ENCODE data around the gene IFRD2. TPM values are rescaled to one million over a fixed set of nuclear protein-coding genes. Genes with fewer than 3 reads are reported as not detected.

The IFRD2 gene
- total and polyA plus RNA-seq, 2 of the 13 experiments (the other 11 are each of a cell fraction or from before 2014, with no cell fraction given) = 32.8 to 96.1 TPM

DNA sequence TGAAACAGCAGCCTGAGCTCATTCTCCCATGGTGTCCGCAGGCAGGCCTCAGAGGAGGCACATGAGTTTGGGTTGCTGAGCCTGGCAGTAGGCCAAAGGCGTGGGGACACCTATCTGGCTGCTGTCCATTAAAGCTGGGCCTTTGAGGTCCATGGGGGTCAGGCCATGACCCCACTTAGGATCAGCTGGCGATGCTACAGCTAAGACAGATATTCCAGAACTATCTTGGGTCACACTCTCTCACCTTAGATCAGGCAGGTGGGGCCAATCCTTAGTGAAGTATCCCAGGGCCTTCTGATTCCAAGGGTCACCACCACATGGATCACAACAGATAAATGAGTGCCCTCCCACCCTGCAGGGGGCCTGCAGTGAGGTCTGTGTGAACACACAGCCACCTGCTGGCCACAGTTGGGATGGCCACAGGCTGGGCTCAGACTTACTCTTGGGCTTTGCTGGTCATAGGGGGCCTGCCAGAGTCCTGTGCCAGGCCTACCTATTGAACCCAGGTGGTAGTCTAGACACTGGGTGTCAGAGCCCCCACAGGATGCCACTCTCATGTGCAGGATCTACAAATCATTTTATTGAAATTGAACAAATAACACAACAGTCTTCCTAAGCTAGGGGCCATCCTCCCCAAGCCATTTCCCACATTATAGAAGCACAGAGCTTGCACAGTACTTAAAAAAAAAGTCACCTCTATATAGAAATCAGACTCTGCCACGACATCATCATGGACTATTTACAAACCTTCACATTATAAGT is 32.3 kb upstream of the IFRD2 start (continued):
- TF ChIP-seq SP1 (IDR thresholded peaks at IDR 0.05) = no peak
- peak; percentile 40; the same call in 1 of the 2 replicates for TF ChIP-seq SP1 (CRISPR knock-in tag; IDR thresholded peaks at IDR 0.05)
- TF ChIP-seq ZNF615 (CRISPR knock-in tag; IDR thresholded peaks at IDR 0.05; ENCODE audit: borderline replicate concordance) = no peak
- no peak for TF ChIP-seq ZFP36 (IDR thresholded peaks at IDR 0.05; ENCODE audit: borderline replicate concordance, low read depth, low read length, partially characterized antibody)
- no peak for TF ChIP-seq SMARCE1 (IDR thresholded peaks at IDR 0.05; ENCODE audit: borderline replicate concordance)
- no peak for TF ChIP-seq SMAD1 (CRISPR knock-in tag; IDR thresholded peaks at IDR 0.05; ENCODE audit: borderline replicate concordance, low read depth)
- TF ChIP-seq, protein P1, sequence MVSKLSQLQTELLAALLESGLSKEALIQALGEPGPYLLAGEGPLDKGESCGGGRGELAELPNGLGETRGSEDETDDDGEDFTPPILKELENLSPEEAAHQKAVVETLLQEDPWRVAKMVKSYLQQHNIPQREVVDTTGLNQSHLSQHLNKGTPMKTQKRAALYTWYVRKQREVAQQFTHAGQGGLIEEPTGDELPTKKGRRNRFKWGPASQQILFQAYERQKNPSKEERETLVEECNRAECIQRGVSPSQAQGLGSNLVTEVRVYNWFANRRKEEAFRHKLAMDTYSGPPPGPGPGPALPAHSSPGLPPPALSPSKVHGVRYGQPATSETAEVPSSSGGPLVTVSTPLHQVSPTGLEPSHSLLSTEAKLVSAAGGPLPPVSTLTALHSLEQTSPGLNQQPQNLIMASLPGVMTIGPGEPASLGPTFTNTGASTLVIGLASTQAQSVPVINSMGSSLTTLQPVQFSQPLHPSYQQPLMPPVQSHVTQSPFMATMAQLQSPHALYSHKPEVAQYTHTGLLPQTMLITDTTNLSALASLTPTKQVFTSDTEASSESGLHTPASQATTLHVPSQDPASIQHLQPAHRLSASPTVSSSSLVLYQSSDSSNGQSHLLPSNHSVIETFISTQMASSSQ (IDR thresholded peaks at IDR 0.05; ENCODE audit: low read depth) = no peak
- TF ChIP-seq, protein P1 (CRISPR knock-in tag; IDR thresholded peaks at IDR 0.05; ENCODE audit: borderline replicate concordance) = peak; percentile 63
- no peak for TF ChIP-seq ZNF598 (CRISPR knock-in tag; IDR thresholded peaks at IDR 0.05; ENCODE audit: borderline replicate concordance)
- peak; percentile 28; the same call in 1 of the 2 replicates for TF ChIP-seq NCOA1 (CRISPR knock-in tag; IDR thresholded peaks at IDR 0.05)
- TF ChIP-seq, protein P2, sequence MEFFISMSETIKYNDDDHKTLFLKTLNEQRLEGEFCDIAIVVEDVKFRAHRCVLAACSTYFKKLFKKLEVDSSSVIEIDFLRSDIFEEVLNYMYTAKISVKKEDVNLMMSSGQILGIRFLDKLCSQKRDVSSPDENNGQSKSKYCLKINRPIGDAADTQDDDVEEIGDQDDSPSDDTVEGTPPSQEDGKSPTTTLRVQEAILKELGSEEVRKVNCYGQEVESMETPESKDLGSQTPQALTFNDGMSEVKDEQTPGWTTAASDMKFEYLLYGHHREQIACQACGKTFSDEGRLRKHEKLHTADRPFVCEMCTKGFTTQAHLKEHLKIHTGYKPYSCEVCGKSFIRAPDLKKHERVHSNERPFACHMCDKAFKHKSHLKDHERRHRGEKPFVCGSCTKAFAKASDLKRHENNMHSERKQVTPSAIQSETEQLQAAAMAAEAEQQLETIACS (CRISPR knock-in tag; IDR thresholded peaks at IDR 0.05) = peak; percentile 39; the same call in 1 of the 2 replicates
- no peak for TF ChIP-seq ZNF496 (CRISPR knock-in tag; IDR thresholded peaks at IDR 0.05; ENCODE audit: insufficient replicate concordance)
- no peak for TF ChIP-seq SATB2 (CRISPR knock-in tag; IDR thresholded peaks at IDR 0.05)
- 0 out of 2 replicates have a peak, but pooled peaks have one; percentile 61 for TF ChIP-seq ZNF230 (CRISPR knock-in tag; IDR thresholded peaks at IDR 0.05)
- TF ChIP-seq ZNF839 (CRISPR knock-in tag; IDR thresholded peaks at IDR 0.05; ENCODE audit: borderline replicate concordance) = no peak
- TF ChIP-seq, protein P3, sequence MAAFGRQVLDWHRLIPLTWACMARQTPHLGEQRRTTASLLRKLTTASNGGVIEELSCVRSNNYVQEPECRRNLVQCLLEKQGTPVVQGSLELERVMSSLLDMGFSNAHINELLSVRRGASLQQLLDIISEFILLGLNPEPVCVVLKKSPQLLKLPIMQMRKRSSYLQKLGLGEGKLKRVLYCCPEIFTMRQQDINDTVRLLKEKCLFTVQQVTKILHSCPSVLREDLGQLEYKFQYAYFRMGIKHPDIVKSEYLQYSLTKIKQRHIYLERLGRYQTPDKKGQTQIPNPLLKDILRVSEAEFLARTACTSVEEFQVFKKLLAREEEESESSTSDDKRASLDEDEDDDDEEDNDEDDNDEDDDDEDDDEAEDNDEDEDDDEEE (CRISPR knock-in tag; IDR thresholded peaks at IDR 0.05) = peak; percentile 68; the same call in 1 of the 2 replicates
- TF ChIP-seq KAT8 (CRISPR knock-in tag; IDR thresholded peaks at IDR 0.05) = peak; percentile 61
- TF ChIP-seq RBM39 (IDR thresholded peaks at IDR 0.05; ENCODE audit: low read depth, low read length, poor library complexity, severe bottlenecking) = no peak
- TF ChIP-seq ZNF30 (CRISPR knock-in tag; IDR thresholded peaks at IDR 0.05) = no peak
- TF ChIP-seq BHLHE40 (IDR thresholded peaks at IDR 0.05; ENCODE audit: low read length) = no peak
- TF ChIP-seq, protein P4, sequence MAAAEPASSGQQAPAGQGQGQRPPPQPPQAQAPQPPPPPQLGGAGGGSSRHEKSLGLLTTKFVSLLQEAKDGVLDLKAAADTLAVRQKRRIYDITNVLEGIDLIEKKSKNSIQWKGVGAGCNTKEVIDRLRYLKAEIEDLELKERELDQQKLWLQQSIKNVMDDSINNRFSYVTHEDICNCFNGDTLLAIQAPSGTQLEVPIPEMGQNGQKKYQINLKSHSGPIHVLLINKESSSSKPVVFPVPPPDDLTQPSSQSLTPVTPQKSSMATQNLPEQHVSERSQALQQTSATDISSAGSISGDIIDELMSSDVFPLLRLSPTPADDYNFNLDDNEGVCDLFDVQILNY (CRISPR knock-in tag; conservative IDR thresholded peaks at IDR 0.05) = no peak
- no peak for TF ChIP-seq ZKSCAN5 (CRISPR knock-in tag; IDR thresholded peaks at IDR 0.05)
- no peak for TF ChIP-seq ZNF674 (CRISPR knock-in tag; IDR thresholded peaks at IDR 0.05; ENCODE audit: low read depth)
- no peak for TF ChIP-seq RFXAP (CRISPR knock-in tag; IDR thresholded peaks at IDR 0.05; ENCODE audit: borderline replicate concordance)

All from HepG2 (cell line).